NT2/D1 (cell line): ENCODE measurements around the gene TBC1D7.

Source experiments
- SUZ12 ChIP-seq: IDR thresholded peaks from 2 replicates; pipeline ENCODE4 v1.6.1; 2011; ENCODE audit not compliant: insufficient read length, insufficient read depth; ENCODE audit errors: extremely low read depth
- YY1 ChIP-seq: IDR thresholded peaks from 2 replicates; pipeline ENCODE4 v1.6.1; 2011; ENCODE audit not compliant: insufficient read length, insufficient read depth

- no peak for TF ChIP-seq SUZ12
- TF ChIP-seq YY1 = no peak
Measured at GRCh38 chr6:13373488-13373886, 45.1 kb upstream of the TBC1D7 start.
